ENCODE data around the gene KASH5. TPM values are rescaled to one million over a fixed set of nuclear protein-coding genes. Genes with fewer than 3 reads are reported as not detected.

Gene KASH5
- total and polyA plus RNA-seq, 2 of the 13 experiments (the other 11 are each of a cell fraction or from before 2014, with no cell fraction given), result not detected

- TF ChIP-seq PBX3 (CRISPR knock-in tag; IDR thresholded peaks at IDR 0.05; ENCODE audit: borderline replicate concordance) (no peak), ELK4 (CRISPR knock-in tag; IDR thresholded peaks at IDR 0.05; ENCODE audit: borderline replicate concordance) (no peak), MAFF (IDR thresholded peaks at IDR 0.05; ENCODE audit: low read depth, low read length) (no peak), KLF15 (CRISPR knock-in tag; IDR thresholded peaks at IDR 0.05; ENCODE audit: borderline replicate concordance) (no peak), ZNF484 (CRISPR knock-in tag; IDR thresholded peaks at IDR 0.05; ENCODE audit: borderline replicate concordance, low read depth) (no peak), GFI1 (CRISPR knock-in tag; IDR thresholded peaks at IDR 0.05; ENCODE audit: borderline replicate concordance) (no peak; the same call in 1 of the 2 replicates), MATR3 (CRISPR knock-in tag; IDR thresholded peaks at IDR 0.05) (no peak), BCLAF1 (IDR thresholded peaks at IDR 0.05) (no peak), DMTF1 (CRISPR knock-in tag; IDR thresholded peaks at IDR 0.05) (no peak), MXI1 (IDR thresholded peaks at IDR 0.05; ENCODE audit: borderline replicate concordance, low read depth, low read length) (peak; percentile 45; the same call in 1 of the 3 replicates), ZNF607 (CRISPR knock-in tag; IDR thresholded peaks at IDR 0.05; ENCODE audit: borderline replicate concordance) (no peak), ZFX (CRISPR knock-in tag; IDR thresholded peaks at IDR 0.05; ENCODE audit: low read depth) (peak; percentile 89), ZBTB14 (CRISPR knock-in tag; IDR thresholded peaks at IDR 0.05) (no peak), NCOA1 (CRISPR knock-in tag; IDR thresholded peaks at IDR 0.05) (no peak), JUND (CRISPR knock-in tag; IDR thresholded peaks at IDR 0.05) (no peak), ZBTB3 (CRISPR knock-in tag; IDR thresholded peaks at IDR 0.05; ENCODE audit: borderline replicate concordance, low read depth) (no peak)
Observed at GRCh38 chr19:49453013-49453756, 65.1 kb downstream of the KASH5 start, which contains the start of gene ALDH16A1 (continued).

All from HepG2 (cell line).